ENCODE results near the gene UBR4. TPM values are rescaled to one million over a fixed set of nuclear protein-coding genes. Genes with fewer than 3 reads are reported as not detected.
A peak's percentile ranks its signal among the peaks of the same experiment; 100 is the strongest.

The UBR4 gene
- total RNA-seq, 4 donors from 2014 or later = 140 to 418 (median 223) TPM

DNA sequence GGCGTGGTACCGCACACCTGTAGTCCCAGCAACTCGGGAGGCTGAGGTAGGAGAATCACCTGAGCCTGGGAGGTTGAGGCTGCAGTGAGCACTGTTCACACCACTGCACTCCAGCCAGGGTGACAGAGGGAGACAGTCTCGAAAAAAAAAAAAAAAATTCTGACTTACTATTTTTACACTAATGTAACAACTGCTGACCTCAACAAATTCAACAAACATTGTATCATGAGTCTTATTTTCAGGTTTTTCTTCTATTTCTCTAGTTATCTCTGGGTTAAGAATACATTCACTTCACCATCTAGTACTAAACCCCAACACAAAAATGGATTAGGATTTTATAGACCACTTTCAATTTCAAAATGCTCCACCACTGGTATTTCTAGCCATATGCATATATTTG is 72.9 kb downstream of the UBR4 start:
- H3K36me3 ChIP-seq = peaks cover 0 to 82% (median 33%) of the 10 kb centered on the region in 4 donors
- no peak for DNase-seq
- peaks cover 3 to 28% (median 19%) of the 10 kb centered on the region in 4 donors for H3K4me1 ChIP-seq
- TF ChIP-seq EP300 (IDR thresholded peaks at IDR 0.05; ENCODE audit: low read depth) = no peak
- no peak for TF ChIP-seq POLR2AphosphoS5 (IDR thresholded peaks at IDR 0.05)
- TF ChIP-seq, protein P1, sequence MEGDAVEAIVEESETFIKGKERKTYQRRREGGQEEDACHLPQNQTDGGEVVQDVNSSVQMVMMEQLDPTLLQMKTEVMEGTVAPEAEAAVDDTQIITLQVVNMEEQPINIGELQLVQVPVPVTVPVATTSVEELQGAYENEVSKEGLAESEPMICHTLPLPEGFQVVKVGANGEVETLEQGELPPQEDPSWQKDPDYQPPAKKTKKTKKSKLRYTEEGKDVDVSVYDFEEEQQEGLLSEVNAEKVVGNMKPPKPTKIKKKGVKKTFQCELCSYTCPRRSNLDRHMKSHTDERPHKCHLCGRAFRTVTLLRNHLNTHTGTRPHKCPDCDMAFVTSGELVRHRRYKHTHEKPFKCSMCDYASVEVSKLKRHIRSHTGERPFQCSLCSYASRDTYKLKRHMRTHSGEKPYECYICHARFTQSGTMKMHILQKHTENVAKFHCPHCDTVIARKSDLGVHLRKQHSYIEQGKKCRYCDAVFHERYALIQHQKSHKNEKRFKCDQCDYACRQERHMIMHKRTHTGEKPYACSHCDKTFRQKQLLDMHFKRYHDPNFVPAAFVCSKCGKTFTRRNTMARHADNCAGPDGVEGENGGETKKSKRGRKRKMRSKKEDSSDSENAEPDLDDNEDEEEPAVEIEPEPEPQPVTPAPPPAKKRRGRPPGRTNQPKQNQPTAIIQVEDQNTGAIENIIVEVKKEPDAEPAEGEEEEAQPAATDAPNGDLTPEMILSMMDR (IDR thresholded peaks at IDR 0.05) = no peak
- TF ChIP-seq POLR2A (IDR thresholded peaks at IDR 0.05) = no peak
- intact Hi-C loops (cut with DNase I; ENCODE audit: low total_unique reads) (no loop called here), in situ Hi-C loops (cut with MboI; ENCODE audit: low pct_ligation_motif_present in 1 of 4, low pct_unique_long_range_greater_than_20kb in 1 of 4, low sequenced_read_pairs in 3 of 4) (no loop called here)
- peaks cover 6 to 8% of the 10 kb centered on the region in 2 donors for H3K9me3 ChIP-seq
- 93 to 100% methylated on average over 1 to 4 of the region's 4 CpGs for WGBS, 2 donors (ENCODE audit: low coverage in 1 of 2)
- no peaks in the 10 kb centered on the region for H3K27me3 ChIP-seq
- no peak overlapping the region for H3K27ac ChIP-seq
- H3K4me3 ChIP-seq = no peak overlapping the region

DNA sequence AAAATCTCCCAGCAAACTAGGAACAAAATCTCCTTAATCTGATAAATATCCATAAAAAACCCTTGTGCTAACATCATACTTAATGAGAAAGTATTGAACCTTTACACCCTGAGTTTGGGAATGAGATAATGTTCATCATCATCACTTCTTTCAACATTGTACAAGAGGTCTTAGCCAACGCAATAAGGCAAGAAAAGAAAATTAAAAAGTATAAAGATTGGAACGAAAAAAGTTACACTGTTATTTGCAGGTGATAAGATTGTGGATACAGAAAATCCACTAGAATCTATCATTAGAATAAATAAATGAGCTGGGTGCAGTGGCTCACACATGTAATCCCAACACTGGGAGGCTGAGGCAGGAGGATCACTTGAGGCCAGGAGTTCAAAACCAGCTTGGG is 76.7 kb downstream of the UBR4 start:
- no peaks in the 10 kb centered on the region for H3K27me3 ChIP-seq
- peaks cover 0 to 85% (median 31%) of the 10 kb centered on the region in 4 donors for H3K36me3 ChIP-seq
- in situ Hi-C loops (cut with MboI; ENCODE audit: low pct_ligation_motif_present in 1 of 4, low pct_unique_long_range_greater_than_20kb in 1 of 4, low sequenced_read_pairs in 3 of 4) = no loop called here
- peaks cover 6 to 8% of the 10 kb centered on the region in 2 donors for H3K9me3 ChIP-seq
- no peak for DNase-seq
- TF ChIP-seq, protein P1 (IDR thresholded peaks at IDR 0.05) = no peak
- TF ChIP-seq EP300 (IDR thresholded peaks at IDR 0.05; ENCODE audit: low read depth) (no peak), POLR2A (IDR thresholded peaks at IDR 0.05) (no peak), POLR2AphosphoS5 (IDR thresholded peaks at IDR 0.05) (no peak)
- peaks cover 0 to 31% (median 12%) of the 10 kb centered on the region in 4 donors for H3K4me1 ChIP-seq
- intact Hi-C loops (cut with DNase I; ENCODE audit: low total_unique reads) = no loop called here
- H3K4me3 ChIP-seq = no peak overlapping the region
- H3K27ac ChIP-seq = no peak overlapping the region
- WGBS, 2 donors (ENCODE audit: low coverage in 1 of 2) = 98 to 100% methylated on average over 2 of the region's 2 CpGs

- peaks cover 6 to 8% of the 10 kb centered on the region in 2 donors for H3K9me3 ChIP-seq
- no peak for TF ChIP-seq POLR2A (IDR thresholded peaks at IDR 0.05)
- TF ChIP-seq POLR2AphosphoS5 (IDR thresholded peaks at IDR 0.05) = no peak
- TF ChIP-seq, protein P1 (IDR thresholded peaks at IDR 0.05) = no peak
- TF ChIP-seq EP300 (IDR thresholded peaks at IDR 0.05; ENCODE audit: low read depth) = no peak
- no peak for DNase-seq
- in situ Hi-C loops (cut with MboI; ENCODE audit: low pct_ligation_motif_present in 1 of 4, low pct_unique_long_range_greater_than_20kb in 1 of 4, low sequenced_read_pairs in 3 of 4) = no loop called here
- no peak overlapping the region for H3K4me3 ChIP-seq
- intact Hi-C loops (cut with DNase I; ENCODE audit: low total_unique reads) = no loop called here
- peak overlapping the region in 3 of 4 donors; percentile 13 to 52 (median 23) for H3K27ac ChIP-seq
- peaks cover 0 to 85% (median 34%) of the 10 kb centered on the region in 4 donors for H3K36me3 ChIP-seq
- no peaks in the 10 kb centered on the region for H3K27me3 ChIP-seq
- H3K4me1 ChIP-seq = peaks cover 0 to 30% (median 12%) of the 10 kb centered on the region in 4 donors
- WGBS, 2 donors (ENCODE audit: low coverage in 1 of 2) = 48 to 66% methylated on average over 6 of the region's 6 CpGs
Observed at GRCh38 chr1:19130468-19130867, 79.6 kb downstream of the UBR4 start.

DNA sequence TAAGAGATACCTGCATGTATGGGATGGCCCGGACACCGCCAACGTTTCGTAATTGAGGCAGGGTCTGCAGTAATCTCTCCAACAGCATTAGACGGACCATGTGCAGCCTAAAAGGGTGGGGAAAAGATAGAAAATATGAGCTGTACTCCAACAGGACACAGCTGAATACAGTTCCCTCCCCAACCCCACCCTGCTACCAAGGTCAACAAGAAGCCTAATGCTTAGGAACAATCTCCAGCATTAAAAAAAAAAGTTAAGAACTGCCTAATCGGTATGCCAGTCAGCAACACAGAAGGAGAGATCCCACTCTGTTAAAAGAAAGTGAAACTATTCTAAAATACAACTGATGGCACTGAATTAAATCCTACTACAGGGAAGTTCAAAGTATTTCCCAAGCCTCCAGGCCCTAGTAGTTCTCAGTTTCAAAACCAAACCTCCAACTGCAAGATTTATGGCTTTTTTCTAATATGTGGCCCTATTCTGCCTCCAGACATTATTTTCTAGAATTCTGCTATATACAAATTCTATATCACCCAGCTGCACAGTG is 81.0 kb downstream of the UBR4 start:
- no peaks in the 10 kb centered on the region for H3K27me3 ChIP-seq
- DNase-seq = no peak
- intact Hi-C loops (cut with DNase I; ENCODE audit: low total_unique reads) (no loop called here), in situ Hi-C loops (cut with MboI; ENCODE audit: low pct_ligation_motif_present in 1 of 4, low pct_unique_long_range_greater_than_20kb in 1 of 4, low sequenced_read_pairs in 3 of 4) (no loop called here)
- peaks cover 0 to 85% (median 35%) of the 10 kb centered on the region in 4 donors for H3K36me3 ChIP-seq
- peaks cover 6 to 8% of the 10 kb centered on the region in 2 donors for H3K9me3 ChIP-seq
- H3K4me1 ChIP-seq = peaks cover 0 to 30% (median 12%) of the 10 kb centered on the region in 4 donors
- peak overlapping the region; percentile 10 to 52 (median 14) for H3K27ac ChIP-seq
- WGBS, 2 donors (ENCODE audit: low coverage in 1 of 2) = 73 to 77% methylated on average over 5 to 6 of the region's 6 CpGs
- H3K4me3 ChIP-seq = no peak overlapping the region
- TF ChIP-seq EP300 (IDR thresholded peaks at IDR 0.05; ENCODE audit: low read depth) (no peak), POLR2A (IDR thresholded peaks at IDR 0.05) (no peak), POLR2AphosphoS5 (IDR thresholded peaks at IDR 0.05) (no peak)
- TF ChIP-seq, protein P1 (IDR thresholded peaks at IDR 0.05) = no peak

Data from transverse colon (tissue), 4 donors.